GM18499 (cell line): ENCODE data around the gene EPYC.
"Not testable (repeated sequence)": the region's sequence is repeated elsewhere in the genome, so short reads cannot be mapped to it uniquely, and the experiment has no call there.

Experiments used
- ATAC-seq: cut with Tn5 transposase; IDR thresholded peaks from one replicate; pipeline ENCODE4 v1.9.1; 2021; ENCODE audit warnings: moderate number of reproducible peaks; ENCODE audit not compliant: insufficient read depth, unreplicated experiment

Gene EPYC

GRCh38 chr12:90991952-90992465, 12.8 kb downstream of the EPYC start:
- no peak for ATAC-seq

- ATAC-seq = no peak
Measured at GRCh38 chr12:90990611-90991010, 14.2 kb downstream of the EPYC start.

GRCh38 chr12:90989686-90990111, 15.1 kb downstream of the EPYC start:
- no peak for ATAC-seq

- no peak for ATAC-seq
Measured at GRCh38 chr12:90987520-90987919, 17.3 kb downstream of the EPYC start.

- ATAC-seq = no peak
Measured at GRCh38 chr12:90987101-90987500, 17.7 kb downstream of the EPYC start.

GRCh38 chr12:90985331-90985730, 19.4 kb downstream of the EPYC start:
- not testable (repeated sequence) for ATAC-seq

- no peak for ATAC-seq
Measured at GRCh38 chr12:90984114-90984513, 20.7 kb downstream of the EPYC start.

- no peak for ATAC-seq
Measured at GRCh38 chr12:90982170-90982569, 22.6 kb downstream of the EPYC start.

GRCh38 chr12:90979951-90980350, 24.8 kb downstream of the EPYC start:
- ATAC-seq = no peak

- ATAC-seq = no peak
Measured at GRCh38 chr12:90979019-90979418, 25.8 kb downstream of the EPYC start.

- peak; percentile 89 for ATAC-seq
Measured at GRCh38 chr12:90978117-90978770, 26.5 kb downstream of the EPYC start.

GRCh38 chr12:90977224-90977623, 27.5 kb downstream of the EPYC start:
- ATAC-seq = no peak

GRCh38 chr12:90974286-90974685, 30.5 kb downstream of the EPYC start:
- ATAC-seq = no peak

GRCh38 chr12:90972226-90972625, 32.5 kb downstream of the EPYC start:
- no peak for ATAC-seq

GRCh38 chr12:90970911-90971310, 33.9 kb downstream of the EPYC start:
- ATAC-seq = no peak

GRCh38 chr12:90970471-90970870, 34.3 kb downstream of the EPYC start:
- no peak for ATAC-seq

- ATAC-seq = no peak
Measured at GRCh38 chr12:90969851-90970250, 34.9 kb downstream of the EPYC start.

GRCh38 chr12:90969346-90969745, 35.4 kb downstream of the EPYC start:
- no peak for ATAC-seq

- ATAC-seq = no peak
Measured at GRCh38 chr12:90965204-90965603, 39.6 kb downstream of the EPYC start.

GRCh38 chr12:90964616-90965015, 40.2 kb downstream of the EPYC start:
- ATAC-seq = no peak

GRCh38 chr12:90963946-90964345, 40.8 kb downstream of the EPYC start:
- no peak for ATAC-seq

GRCh38 chr12:90961154-90961553, 43.6 kb downstream of the EPYC start:
- no peak for ATAC-seq
